Measurements from ENCODE around the gene IMMP2L.

- TF ChIP-seq CTCF (IDR thresholded peaks at IDR 0.05), result no peak
- no peak for TF ChIP-seq EZH2 (IDR thresholded peaks at IDR 0.05)
Measured at GRCh38 chr7:111371437-111371836, 190.9 kb downstream of the IMMP2L start.
